HG03565 (cell line): Measurements from ENCODE around the gene VRTN.
A peak's percentile ranks its signal among the peaks of the same experiment; 100 is the strongest.

Experiments used
- ATAC-seq: cut with Tn5 transposase; IDR thresholded peaks from one replicate; pipeline ENCODE4 v1.9.1; 2021; ENCODE audit warnings: mild to moderate bottlenecking, moderate library complexity; ENCODE audit not compliant: unreplicated experiment

The VRTN gene

GRCh38 chr14:74392616-74393570, 44.6 kb downstream of the VRTN start:
- ATAC-seq: no peak

- ATAC-seq: no peak
Observed at GRCh38 chr14:74394549-74394948, 46.3 kb downstream of the VRTN start.

GRCh38 chr14:74395094-74395493, 46.8 kb downstream of the VRTN start:
- no peak for ATAC-seq

DNA sequence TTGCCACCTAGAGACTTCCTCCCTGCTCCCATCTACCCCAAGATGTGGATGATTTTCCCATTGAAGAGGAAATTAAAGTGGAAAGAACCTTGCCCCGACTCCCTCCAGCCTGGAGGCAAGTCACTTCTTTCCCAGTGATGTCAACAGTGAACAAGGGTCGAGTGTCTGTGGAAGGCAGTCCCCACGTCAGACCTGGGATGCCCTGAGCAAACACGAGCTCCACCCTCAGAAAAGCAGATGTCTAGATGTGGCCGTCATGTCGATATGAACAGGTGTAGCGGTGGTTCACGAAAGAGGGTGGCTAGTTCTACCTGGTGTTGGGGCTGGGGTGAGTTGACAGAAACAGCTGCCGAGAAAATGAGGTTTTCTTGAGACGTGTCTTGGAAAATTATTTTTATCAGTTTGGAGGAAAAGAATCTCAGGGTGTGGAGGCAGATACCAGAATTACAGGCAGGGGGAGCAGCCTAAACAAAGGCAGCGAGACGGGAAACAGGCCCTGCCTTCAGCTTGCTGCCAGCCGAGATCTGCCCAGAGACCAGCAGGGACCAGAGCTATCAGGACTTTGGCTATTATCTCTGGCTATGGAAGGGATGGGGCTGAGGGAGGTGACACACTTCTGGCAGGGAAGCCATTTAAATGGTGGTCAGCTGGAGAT, 51.9 kb downstream of the VRTN start:
- ATAC-seq: no peak

DNA sequence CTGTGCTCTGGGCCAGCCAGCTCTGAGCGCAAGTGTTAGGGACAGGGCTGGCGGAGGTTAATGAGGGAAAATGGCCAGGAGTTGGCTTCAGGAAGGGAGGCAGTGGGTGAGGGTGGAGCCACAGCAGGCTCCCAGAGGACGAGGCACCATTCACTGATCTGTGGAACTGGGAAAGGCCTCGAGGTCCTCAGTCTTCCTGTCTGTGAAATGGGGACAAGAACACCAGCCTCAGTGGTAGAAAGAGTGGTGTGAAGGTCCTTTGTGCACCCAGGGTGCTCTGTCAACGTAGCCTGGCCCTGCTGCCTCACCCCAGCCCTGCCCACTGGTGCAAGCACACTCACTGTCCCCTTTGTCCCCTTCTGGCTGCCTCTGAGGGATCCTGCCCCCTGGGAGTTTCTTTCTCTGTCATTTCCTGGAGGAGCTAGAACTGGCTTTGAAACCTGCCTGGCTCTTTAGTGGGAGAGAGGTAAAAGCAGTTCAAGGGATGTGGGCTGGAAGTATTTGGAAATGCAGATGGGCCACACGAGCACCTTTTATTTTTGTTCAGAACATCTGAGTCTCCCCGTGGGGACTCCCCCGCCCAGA, 52.7 kb downstream of the VRTN start:
- ATAC-seq: no peak

GRCh38 chr14:74401504-74402241, 53.4 kb downstream of the VRTN start:
- peak; percentile 60 for ATAC-seq

- ATAC-seq: no peak
Observed at GRCh38 chr14:74402401-74403251, 54.4 kb downstream of the VRTN start.

DNA sequence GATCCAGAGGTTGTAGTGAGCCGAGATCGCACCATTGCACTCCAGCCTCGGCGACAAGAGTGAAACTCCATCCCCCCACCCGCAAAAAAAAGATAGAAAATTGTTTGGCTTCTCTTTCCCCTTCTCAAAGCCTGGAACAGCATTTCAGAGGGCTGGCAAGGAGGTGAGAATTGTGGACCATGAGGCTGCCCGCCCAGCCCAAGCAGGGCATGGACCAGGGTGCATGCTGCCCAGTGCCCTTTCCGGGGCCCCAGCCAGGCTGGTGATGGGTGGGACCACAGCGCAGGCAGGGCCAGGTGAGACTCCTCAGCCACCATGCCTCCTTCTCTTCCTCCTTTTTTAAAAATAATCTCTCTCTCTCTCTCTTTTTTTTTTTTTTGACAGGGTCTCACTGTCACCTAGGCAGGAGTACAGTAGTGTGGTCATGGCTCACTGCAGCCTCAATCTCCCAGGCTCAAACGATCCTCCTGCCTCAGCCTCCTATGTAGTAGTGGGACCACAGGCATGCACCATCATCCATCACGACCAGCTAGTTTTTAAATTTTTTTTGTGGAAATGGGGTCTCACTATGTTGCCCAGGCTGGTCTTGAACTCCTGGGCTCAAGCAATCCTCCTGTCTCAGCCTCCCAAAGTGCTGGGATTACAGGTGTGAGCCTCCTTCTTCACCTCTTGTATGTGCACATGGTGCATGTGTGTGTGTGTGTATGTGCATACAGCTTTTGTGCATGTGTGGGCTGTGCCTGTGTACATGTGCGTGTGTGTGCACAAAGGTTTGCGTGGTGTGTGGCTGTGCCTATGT, 55.5 kb downstream of the VRTN start:
- ATAC-seq: no peak

GRCh38 chr14:74404435-74404834, 56.2 kb downstream of the VRTN start:
- ATAC-seq: no peak

- no peak for ATAC-seq
Observed at GRCh38 chr14:74405663-74406062, 57.4 kb downstream of the VRTN start.

DNA sequence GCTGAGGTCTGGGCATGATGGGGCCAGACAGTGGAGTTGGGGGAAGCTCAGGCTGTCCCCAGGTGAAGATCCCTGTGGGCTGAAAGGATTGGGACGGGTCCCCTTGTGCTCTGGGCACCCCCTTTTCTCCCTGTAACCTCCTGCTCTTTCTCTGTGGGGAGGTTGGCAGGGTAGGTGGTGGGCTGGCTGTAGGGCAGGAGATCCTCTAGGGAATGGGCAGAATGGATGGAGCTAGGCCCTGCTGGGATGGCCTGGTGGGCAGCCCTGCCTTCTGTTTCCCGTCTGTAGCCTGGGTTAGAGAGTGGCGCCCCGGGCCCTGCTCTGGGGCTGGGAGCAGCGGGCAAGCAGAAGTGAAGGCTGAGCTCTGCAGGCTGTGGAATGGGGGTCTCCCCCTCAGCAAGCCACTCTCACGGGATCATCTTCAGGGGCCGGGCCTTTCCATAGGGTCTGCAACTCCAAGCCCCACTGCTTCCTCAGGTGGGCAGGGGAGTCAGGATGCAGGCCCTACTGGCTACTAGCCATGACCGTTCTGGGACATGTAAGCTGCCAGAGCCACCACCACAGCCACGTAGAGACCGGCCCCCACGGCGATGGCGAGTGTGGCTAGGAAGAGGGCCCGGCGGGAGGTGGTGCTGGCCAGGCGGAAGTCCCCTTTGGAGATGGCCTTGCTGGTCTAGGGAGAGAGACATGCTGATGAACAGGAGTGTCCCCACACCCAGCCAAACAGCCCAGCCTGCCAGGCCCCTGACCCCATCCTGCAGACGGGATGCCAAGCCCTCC, 58.9 kb downstream of the VRTN start:
- no peak for ATAC-seq

DNA sequence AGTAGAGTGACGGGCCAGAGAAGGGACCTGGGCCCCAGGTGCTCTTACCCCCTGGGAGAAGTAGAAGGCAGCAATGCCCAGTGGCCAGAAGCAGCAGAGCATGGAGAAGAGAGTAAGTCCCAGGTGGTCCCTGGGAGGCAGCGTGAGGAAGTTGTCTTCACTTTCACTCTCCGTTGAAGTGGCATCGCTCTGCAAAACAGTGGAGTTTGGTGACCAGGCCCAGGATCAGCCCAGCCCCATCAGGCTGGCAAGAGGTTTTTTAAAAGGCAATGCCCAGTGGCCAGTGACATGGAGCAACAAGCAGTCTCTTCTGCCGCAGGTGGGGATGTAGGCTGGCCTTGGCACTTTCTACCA, 59.5 kb downstream of the VRTN start:
- no peak for ATAC-seq

GRCh38 chr14:74408870-74409269, 60.6 kb downstream of the VRTN start:
- no peak for ATAC-seq

- no peak for ATAC-seq
Observed at GRCh38 chr14:74409441-74409840, 61.2 kb downstream of the VRTN start.
